DMS79 treated with DMSO at 0.1 percent for 48 hours (cell line): ENCODE measurements around the gene ALLC.

Experiments
- DNase-seq: peaks from one replicate; lab custom pipeline; 2025; lab: John Stamatoyannopoulos, UW

The ALLC gene

GRCh38 chr2:3639653-3640052 lies 18.3 kb upstream of the ALLC start:
- DNase-seq, result no peak

GRCh38 chr2:3641181-3641580 lies 16.8 kb upstream of the ALLC start:
- no peak for DNase-seq

- DNase-seq, result no peak
These were observed 16.1 kb upstream of the ALLC start for GRCh38 chr2:3641841-3642421.

GRCh38 chr2:3642521-3643215 lies 15.3 kb upstream of the ALLC start:
- no peak for DNase-seq

- no peak for DNase-seq
These were observed 14.4 kb upstream of the ALLC start for GRCh38 chr2:3643371-3644245.

- no peak for DNase-seq
These were observed 13.8 kb upstream of the ALLC start for GRCh38 chr2:3644246-3644525.

- no peak for DNase-seq
These were observed 13.0 kb upstream of the ALLC start for GRCh38 chr2:3644891-3645605.

- DNase-seq, result no peak
These were observed 12.1 kb upstream of the ALLC start for GRCh38 chr2:3645745-3646389.

- DNase-seq, result no peak
These were observed 11.6 kb upstream of the ALLC start for GRCh38 chr2:3646446-3646845.

GRCh38 chr2:3647246-3647645 lies 10.8 kb upstream of the ALLC start:
- no peak for DNase-seq

- no peak for DNase-seq
These were observed 10.0 kb upstream of the ALLC start for GRCh38 chr2:3647831-3648651.

GRCh38 chr2:3648652-3649177 lies 9.3 kb upstream of the ALLC start:
- DNase-seq, result no peak

- DNase-seq, result no peak
These were observed 8.4 kb upstream of the ALLC start for GRCh38 chr2:3649581-3649980.

GRCh38 chr2:3650140-3650920 lies 7.7 kb upstream of the ALLC start:
- no peak for DNase-seq

- DNase-seq, result peak; percentile 90
These were observed 6.0 kb upstream of the ALLC start for GRCh38 chr2:3651691-3652648.

- DNase-seq, result no peak
These were observed 4.9 kb upstream of the ALLC start for GRCh38 chr2:3652896-3653625.

- DNase-seq, result peak; percentile 39
These were observed 4.0 kb upstream of the ALLC start for GRCh38 chr2:3654011-3654410.

GRCh38 chr2:3654531-3655225 lies 3.3 kb upstream of the ALLC start:
- no peak for DNase-seq
